HEK293 (cell line): ENCODE results near the gene CEP112.

Experiments
- CTCF ChIA-PET: fragments of 350-600 bp; formaldehyde crosslinking; extraction: SDS; loops from one replicate; lab custom pipeline; 2021; ENCODE audit warnings: antibody characterized with exemption; lab: Yijun Ruan, JAX
- POLR2A ChIA-PET: fragments of 300-600 bp; formaldehyde crosslinking; extraction: SDS; loops from one replicate; lab custom pipeline; 2020; ENCODE audit warnings: antibody characterized with exemption, inconsistent platforms; lab: Yijun Ruan, JAX
- H3K27ac ChIP-seq: fragments of 200-500 bp; sonication (Bioruptor generic); 2 replicates; pipeline ENCODE4 v1.5.1; 2014; ENCODE audit warnings: low read depth, low read length, control low read depth, inconsistent platforms; ENCODE audit errors: extremely low read depth
- H3K36me3 ChIP-seq, 2 experiments: fragments of 200-500 bp in 1 of 2; sonication (Bioruptor generic) in 1 of 2; 1 replicate in 1 of 2; 2 replicates in 1 of 2; pipeline ENCODE4 v1.5.1; 2014 to 2017; ENCODE audit warnings: inconsistent platforms in 2 of 2, low read length in 2 of 2; ENCODE audit not compliant: control insufficient read depth in 2 of 2, insufficient read depth in 1 of 2
- H3K4me1 ChIP-seq: fragments of 200-500 bp; sonication (Bioruptor generic); 2 replicates; pipeline ENCODE4 v1.5.1; 2014; ENCODE audit warnings: mild to moderate bottlenecking, low read length, inconsistent platforms; ENCODE audit not compliant: control insufficient read depth, insufficient read depth
- H3K4me3 ChIP-seq: 2 replicates; pipeline ENCODE4 v1.5.1; 2011; ENCODE audit warnings: low read depth, mild to moderate bottlenecking, control low read depth, low read length, moderate library complexity
- H3K9me3 ChIP-seq: fragments of 200-500 bp; sonication (Bioruptor generic); 2 replicates; pipeline ENCODE4 v1.5.1; 2014; ENCODE audit warnings: low read depth, low read length, inconsistent platforms; ENCODE audit not compliant: control insufficient read depth, insufficient read depth
- BCL11A ChIP-seq: fragments of 450-650 bp; formaldehyde crosslinking; IDR thresholded peaks from 2 replicates; pipeline ENCODE4 v1.5.1; 2016; ENCODE audit warnings: low read depth, missing biosample characterization, missing genetic modification characterization
- EGR2 ChIP-seq: fragments of 450-650 bp; formaldehyde crosslinking; IDR thresholded peaks from 2 replicates; pipeline ENCODE4 v1.5.1; 2016; ENCODE audit warnings: low read depth, missing biosample characterization, missing genetic modification characterization
- GLIS2 ChIP-seq: fragments of 450-650 bp; formaldehyde crosslinking; IDR thresholded peaks from 2 replicates; pipeline ENCODE4 v1.5.1; 2016; ENCODE audit warnings: missing biosample characterization, missing genetic modification characterization
- KLF9 ChIP-seq: fragments of 450-650 bp; formaldehyde crosslinking; IDR thresholded peaks from 2 replicates; pipeline ENCODE4 v1.5.1; 2016; ENCODE audit warnings: missing biosample characterization, missing genetic modification characterization, low read depth
- ZBTB10 ChIP-seq: fragments of 450-650 bp; formaldehyde crosslinking; IDR thresholded peaks from 2 replicates; pipeline ENCODE4 v1.5.1; 2016; ENCODE audit warnings: missing biosample characterization, missing genetic modification characterization
- ZEB2 ChIP-seq: fragments of 450-650 bp; formaldehyde crosslinking; IDR thresholded peaks from 2 replicates; pipeline ENCODE4 v1.5.1; 2016; ENCODE audit warnings: missing biosample characterization, missing genetic modification characterization
- ZFP69B ChIP-seq: fragments of 450-650 bp; formaldehyde crosslinking; IDR thresholded peaks from 2 replicates; pipeline ENCODE4 v1.5.1; 2016; ENCODE audit warnings: missing biosample characterization, missing genetic modification characterization
- ZNF114 ChIP-seq: fragments of 450-650 bp; formaldehyde crosslinking; IDR thresholded peaks from 2 replicates; pipeline ENCODE4 v1.5.0; 2017; ENCODE audit warnings: missing biosample characterization, missing genetic modification characterization
- ZNF169 ChIP-seq: fragments of 450-650 bp; formaldehyde crosslinking; IDR thresholded peaks from 2 replicates; pipeline ENCODE4 v1.5.1; 2016; ENCODE audit warnings: missing biosample characterization, missing genetic modification characterization
- ZNF366 ChIP-seq: fragments of 450-650 bp; formaldehyde crosslinking; conservative IDR thresholded peaks from 2 replicates; pipeline ENCODE4 v1.5.1; 2016; ENCODE audit warnings: missing biosample characterization, missing genetic modification characterization
- ZNF398 ChIP-seq: fragments of 450-650 bp; formaldehyde crosslinking; IDR thresholded peaks from 2 replicates; pipeline ENCODE4 v1.5.1; 2017; ENCODE audit warnings: missing biosample characterization, missing genetic modification characterization
- ZNF473 ChIP-seq: fragments of 450-650 bp; formaldehyde crosslinking; IDR thresholded peaks from 2 replicates; pipeline ENCODE4 v1.5.1; 2017; ENCODE audit warnings: missing biosample characterization, missing genetic modification characterization
- ZNF544 ChIP-seq: fragments of 450-650 bp; formaldehyde crosslinking; IDR thresholded peaks from 2 replicates; pipeline ENCODE4 v1.5.0; 2017; ENCODE audit warnings: missing biosample characterization, missing genetic modification characterization
- ZNF549 ChIP-seq: fragments of 450-650 bp; IDR thresholded peaks from 2 replicates; pipeline ENCODE4 v1.5.1; 2018; ENCODE audit warnings: missing biosample characterization, missing genetic modification characterization, mild to moderate bottlenecking, inconsistent platforms, moderate library complexity
- ZNF571 ChIP-seq: fragments of 450-650 bp; formaldehyde crosslinking; IDR thresholded peaks from 2 replicates; pipeline ENCODE4 v1.5.0; 2017; ENCODE audit warnings: missing biosample characterization, missing genetic modification characterization
- ZNF660 ChIP-seq: fragments of 450-650 bp; IDR thresholded peaks from 2 replicates; pipeline ENCODE4 v1.5.1; 2018; ENCODE audit warnings: missing biosample characterization, mild to moderate bottlenecking, missing genetic modification characterization
- ZNF777 ChIP-seq: fragments of 450-650 bp; formaldehyde crosslinking; IDR thresholded peaks from 2 replicates; pipeline ENCODE4 v1.5.1; 2017; ENCODE audit warnings: missing biosample characterization, missing genetic modification characterization, borderline replicate concordance

The CEP112 gene

GRCh38 chr17:65868881-65869280 lies 323.1 kb downstream of the CEP112 start (continued):
- no peak for TF ChIP-seq ZNF398 (tag by site-specific recombination)

GRCh38 chr17:65867014-65867413 lies 324.9 kb downstream of the CEP112 start:
- TF ChIP-seq ZNF114 (tag by site-specific recombination): no peak
- TF ChIP-seq EGR2 (tag by site-specific recombination): no peak
- no peak for TF ChIP-seq ZNF571 (tag by site-specific recombination)
- no peak for TF ChIP-seq GLIS2 (tag by site-specific recombination)
- no peak for TF ChIP-seq ZBTB10
- TF ChIP-seq ZNF169 (tag by site-specific recombination): no peak
- ChIA-PET POLR2A (no interaction called here), CTCF (interaction anchor here (0.6 to 0.9 kb wide), 2 partner anchors 195 to 734 kb away, joined by 3 read pairs; no protein-coding TSS in a partner anchor)

GRCh38 chr17:65865715-65866425 lies 326.1 kb downstream of the CEP112 start:
- Histone ChIP-seq H3K27ac (no peak overlapping the region), H3K4me3 (no peak overlapping the region)
- ChIA-PET CTCF (interaction anchor here (0.6 kb wide), 1 partner anchor 268 kb away, joined by 3 read pairs; no protein-coding TSS in a partner anchor), POLR2A (no interaction called here)
- TF ChIP-seq ZEB2 (tag by site-specific recombination) (no peak), ZNF549 (tag by site-specific recombination) (no peak), KLF9 (tag by site-specific recombination) (no peak), ZNF473 (no peak), ZNF777 (tag by site-specific recombination) (no peak), ZFP69B (tag by site-specific recombination) (no peak), ZNF366 (tag by site-specific recombination) (no peak), BCL11A (tag by site-specific recombination) (no peak), ZNF544 (no peak), ZNF660 (tag by site-specific recombination) (no peak)
- TF ChIP-seq, all 188 proteins: peak for 0
- no peaks in the 10 kb centered on the region for H3K4me1 ChIP-seq
- H3K9me3 ChIP-seq: no peaks in the 10 kb centered on the region
- peaks cover 0 to 2% of the 10 kb centered on the region in 2 experiments; a peak in 1 of 3 replicates for H3K36me3 ChIP-seq

More at GRCh38 chr17:65867014-65867413, 324.9 kb downstream of the CEP112 start:
- H3K36me3 ChIP-seq: peaks cover 0 to 2% of the 10 kb centered on the region in 2 experiments; a peak in 1 of 3 replicates
- no peaks in the 10 kb centered on the region for H3K4me1 ChIP-seq
- no peak overlapping the region for H3K4me3 ChIP-seq
- no peak overlapping the region for H3K27ac ChIP-seq
- H3K9me3 ChIP-seq: no peaks in the 10 kb centered on the region
